HG03469 (cell line): ENCODE data around the gene EVC.

ENCODE experiments used
- ATAC-seq: cut with Tn5 transposase; IDR thresholded peaks from one replicate; pipeline ENCODE4 v1.9.1; 2021; ENCODE audit warnings: mild to moderate bottlenecking, moderate library complexity, moderate number of reproducible peaks; ENCODE audit not compliant: unreplicated experiment

Gene EVC

GRCh38 chr4:5753766-5754528 lies 42.9 kb downstream of the EVC start:
- ATAC-seq = no peak

GRCh38 chr4:5754529-5754881 lies 43.5 kb downstream of the EVC start:
- no peak for ATAC-seq

GRCh38 chr4:5755161-5755560 lies 44.2 kb downstream of the EVC start:
- no peak for ATAC-seq

GRCh38 chr4:5755679-5756078 lies 44.7 kb downstream of the EVC start:
- ATAC-seq = no peak

GRCh38 chr4:5756271-5756670 lies 45.3 kb downstream of the EVC start:
- ATAC-seq = no peak

GRCh38 chr4:5757091-5757490 lies 46.1 kb downstream of the EVC start:
- ATAC-seq = no peak

- no peak for ATAC-seq
Observed at GRCh38 chr4:5757536-5757935, 46.5 kb downstream of the EVC start.

GRCh38 chr4:5757954-5758353 lies 47.0 kb downstream of the EVC start:
- ATAC-seq = no peak

- no peak for ATAC-seq
Observed at GRCh38 chr4:5758741-5759140, 47.7 kb downstream of the EVC start.

GRCh38 chr4:5759236-5760075 lies 48.5 kb downstream of the EVC start:
- no peak for ATAC-seq

- no peak for ATAC-seq
Observed at GRCh38 chr4:5760246-5760645, 49.2 kb downstream of the EVC start.

GRCh38 chr4:5760936-5761480 lies 50.0 kb downstream of the EVC start:
- no peak for ATAC-seq

GRCh38 chr4:5770051-5770450 lies 59.0 kb downstream of the EVC start:
- ATAC-seq = no peak

- ATAC-seq = no peak
Observed at GRCh38 chr4:5772528-5773270, 61.7 kb downstream of the EVC start.

- ATAC-seq = no peak
Observed at GRCh38 chr4:5773271-5773555, 62.2 kb downstream of the EVC start.

- ATAC-seq = no peak
Observed at GRCh38 chr4:5774416-5775036, 63.5 kb downstream of the EVC start.

- ATAC-seq = no peak
Observed at GRCh38 chr4:5776510-5776909, 65.5 kb downstream of the EVC start.

GRCh38 chr4:5780831-5781480 lies 70.0 kb downstream of the EVC start:
- ATAC-seq = no peak

GRCh38 chr4:5781691-5782090 lies 70.7 kb downstream of the EVC start:
- ATAC-seq = no peak

GRCh38 chr4:5782829-5783476 lies 72.0 kb downstream of the EVC start:
- no peak for ATAC-seq
